ENCODE data around the gene MAP2K5.

MAP2K5 gene

DNA sequence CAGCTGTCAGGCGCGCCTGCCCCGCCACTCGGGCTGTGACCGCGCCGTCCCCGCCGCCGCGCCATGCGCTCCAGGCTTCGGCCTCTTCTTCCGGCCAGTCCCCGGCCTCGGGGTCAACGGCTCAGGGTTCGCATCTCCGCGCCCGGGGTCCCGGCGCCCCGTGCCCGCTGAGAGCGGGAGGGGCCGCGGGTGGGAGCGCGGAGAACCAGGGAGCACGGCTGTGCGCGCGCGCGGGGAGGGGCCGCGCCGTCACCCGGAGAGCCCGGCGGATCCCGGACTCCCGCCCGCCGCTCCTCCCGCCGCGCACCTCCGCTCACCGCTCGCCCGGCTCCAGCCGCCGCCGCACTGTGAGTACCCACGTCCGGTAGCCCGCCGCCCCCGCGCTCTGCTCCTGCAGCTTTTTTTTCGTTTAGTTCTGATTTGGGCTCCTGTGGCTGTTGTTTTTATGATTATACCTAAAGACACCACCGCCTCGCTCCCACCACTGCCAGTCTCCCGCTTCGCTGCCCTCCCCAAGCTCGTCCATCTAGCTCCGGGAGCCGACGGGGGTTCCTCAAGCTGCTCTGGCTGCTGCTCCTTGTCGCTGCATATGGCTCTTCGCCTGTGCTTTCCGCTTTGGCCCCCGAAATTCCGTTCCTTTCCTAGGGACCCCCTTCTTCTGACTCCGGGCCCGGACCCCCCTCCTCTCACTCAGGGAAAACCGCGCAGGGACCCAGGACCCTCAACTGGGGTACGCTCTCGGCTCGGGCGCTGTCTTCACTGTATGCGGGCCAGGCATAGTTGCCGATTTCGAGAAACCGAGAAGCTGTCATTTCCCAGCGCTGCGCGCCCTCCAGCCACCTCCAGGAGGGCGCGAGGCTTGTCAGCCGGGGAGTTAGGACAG is 281.1 kb downstream of the MAP2K5 start (continued):
- TF ChIP-seq, protein P1, sequence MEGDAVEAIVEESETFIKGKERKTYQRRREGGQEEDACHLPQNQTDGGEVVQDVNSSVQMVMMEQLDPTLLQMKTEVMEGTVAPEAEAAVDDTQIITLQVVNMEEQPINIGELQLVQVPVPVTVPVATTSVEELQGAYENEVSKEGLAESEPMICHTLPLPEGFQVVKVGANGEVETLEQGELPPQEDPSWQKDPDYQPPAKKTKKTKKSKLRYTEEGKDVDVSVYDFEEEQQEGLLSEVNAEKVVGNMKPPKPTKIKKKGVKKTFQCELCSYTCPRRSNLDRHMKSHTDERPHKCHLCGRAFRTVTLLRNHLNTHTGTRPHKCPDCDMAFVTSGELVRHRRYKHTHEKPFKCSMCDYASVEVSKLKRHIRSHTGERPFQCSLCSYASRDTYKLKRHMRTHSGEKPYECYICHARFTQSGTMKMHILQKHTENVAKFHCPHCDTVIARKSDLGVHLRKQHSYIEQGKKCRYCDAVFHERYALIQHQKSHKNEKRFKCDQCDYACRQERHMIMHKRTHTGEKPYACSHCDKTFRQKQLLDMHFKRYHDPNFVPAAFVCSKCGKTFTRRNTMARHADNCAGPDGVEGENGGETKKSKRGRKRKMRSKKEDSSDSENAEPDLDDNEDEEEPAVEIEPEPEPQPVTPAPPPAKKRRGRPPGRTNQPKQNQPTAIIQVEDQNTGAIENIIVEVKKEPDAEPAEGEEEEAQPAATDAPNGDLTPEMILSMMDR (tag by site-specific recombination; IDR thresholded peaks at IDR 0.05), result peak; percentile 26; the same call in 1 of the 2 replicates
- TF ChIP-seq EGR2 (tag by site-specific recombination; IDR thresholded peaks at IDR 0.05; ENCODE audit: low read depth) (peak; percentile 32; the same call in 1 of the 2 replicates), MYNN (tag by site-specific recombination; IDR thresholded peaks at IDR 0.05; ENCODE audit: borderline replicate concordance) (no peak), ZNF777 (tag by site-specific recombination; IDR thresholded peaks at IDR 0.05; ENCODE audit: borderline replicate concordance) (peak; percentile 57; the same call in 1 of the 2 replicates), ZSCAN16 (tag by site-specific recombination; IDR thresholded peaks at IDR 0.05) (no peak), ZNF561 (tag by site-specific recombination; IDR thresholded peaks at IDR 0.05; ENCODE audit: borderline replicate concordance) (peak; percentile 68; the same call in 1 of the 2 replicates), KLF9 (tag by site-specific recombination; IDR thresholded peaks at IDR 0.05; ENCODE audit: low read depth) (no peak), ZNF529 (tag by site-specific recombination; IDR thresholded peaks at IDR 0.05; ENCODE audit: insufficient replicate concordance) (no peak), ZNF837 (tag by site-specific recombination; IDR thresholded peaks at IDR 0.05) (no peak), HOXD13 (CRISPR knock-in tag; IDR thresholded peaks at IDR 0.05; ENCODE audit: borderline replicate concordance) (no peak), ZNF335 (tag by site-specific recombination; conservative IDR thresholded peaks at IDR 0.05) (peak; percentile 75), ZNF155 (tag by site-specific recombination; IDR thresholded peaks at IDR 0.05) (no peak), ZFP69B (tag by site-specific recombination; IDR thresholded peaks at IDR 0.05) (0 out of 2 replicates have a peak, but pooled peaks have one; percentile 14), ZSCAN30 (tag by site-specific recombination; IDR thresholded peaks at IDR 0.05) (peak; percentile 58), ZNF843 (tag by site-specific recombination; IDR thresholded peaks at IDR 0.05) (no peak), ZNF266 (tag by site-specific recombination; IDR thresholded peaks at IDR 0.05; ENCODE audit: low read depth) (no peak), ZNF76 (tag by site-specific recombination; IDR thresholded peaks at IDR 0.05; ENCODE audit: borderline replicate concordance, low read depth) (peak; percentile 8; the same call in 1 of the 2 replicates), ZNF133 (tag by site-specific recombination; IDR thresholded peaks at IDR 0.05) (no peak), ZNF792 (tag by site-specific recombination; IDR thresholded peaks at IDR 0.05) (0 out of 2 replicates have a peak, but pooled peaks have one; percentile 14), KLF7 (tag by site-specific recombination; IDR thresholded peaks at IDR 0.05; ENCODE audit: borderline replicate concordance) (no peak), ZNF132 (tag by site-specific recombination; IDR thresholded peaks at IDR 0.05; ENCODE audit: borderline replicate concordance) (no peak), SCRT2 (tag by site-specific recombination; IDR thresholded peaks at IDR 0.05) (no peak), ZBTB17 (tag by site-specific recombination; IDR thresholded peaks at IDR 0.05) (peak; percentile 98), ZFP41 (tag by site-specific recombination; IDR thresholded peaks at IDR 0.05; ENCODE audit: borderline replicate concordance) (no peak), GLIS1 (tag by site-specific recombination; IDR thresholded peaks at IDR 0.05) (0 out of 2 replicates have a peak, but pooled peaks have one; percentile 21)
- TF ChIP-seq, protein P2, sequence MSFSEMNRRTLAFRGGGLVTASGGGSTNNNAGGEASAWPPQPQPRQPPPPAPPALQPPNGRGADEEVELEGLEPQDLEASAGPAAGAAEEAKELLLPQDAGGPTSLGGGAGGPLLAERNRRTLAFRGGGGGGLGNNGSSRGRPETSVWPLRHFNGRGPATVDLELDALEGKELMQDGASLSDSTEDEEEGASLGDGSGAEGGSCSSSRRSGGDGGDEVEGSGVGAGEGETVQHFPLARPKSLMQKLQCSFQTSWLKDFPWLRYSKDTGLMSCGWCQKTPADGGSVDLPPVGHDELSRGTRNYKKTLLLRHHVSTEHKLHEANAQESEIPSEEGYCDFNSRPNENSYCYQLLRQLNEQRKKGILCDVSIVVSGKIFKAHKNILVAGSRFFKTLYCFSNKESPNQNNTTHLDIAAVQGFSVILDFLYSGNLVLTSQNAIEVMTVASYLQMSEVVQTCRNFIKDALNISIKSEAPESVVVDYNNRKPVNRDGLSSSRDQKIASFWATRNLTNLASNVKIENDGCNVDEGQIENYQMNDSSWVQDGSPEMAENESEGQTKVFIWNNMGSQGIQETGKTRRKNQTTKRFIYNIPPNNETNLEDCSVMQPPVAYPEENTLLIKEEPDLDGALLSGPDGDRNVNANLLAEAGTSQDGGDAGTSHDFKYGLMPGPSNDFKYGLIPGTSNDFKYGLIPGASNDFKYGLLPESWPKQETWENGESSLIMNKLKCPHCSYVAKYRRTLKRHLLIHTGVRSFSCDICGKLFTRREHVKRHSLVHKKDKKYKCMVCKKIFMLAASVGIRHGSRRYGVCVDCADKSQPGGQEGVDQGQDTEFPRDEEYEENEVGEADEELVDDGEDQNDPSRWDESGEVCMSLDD (tag by site-specific recombination; IDR thresholded peaks at IDR 0.05), result peak; percentile 60; the same call in 1 of the 2 replicates
- TF ChIP-seq, protein P3, sequence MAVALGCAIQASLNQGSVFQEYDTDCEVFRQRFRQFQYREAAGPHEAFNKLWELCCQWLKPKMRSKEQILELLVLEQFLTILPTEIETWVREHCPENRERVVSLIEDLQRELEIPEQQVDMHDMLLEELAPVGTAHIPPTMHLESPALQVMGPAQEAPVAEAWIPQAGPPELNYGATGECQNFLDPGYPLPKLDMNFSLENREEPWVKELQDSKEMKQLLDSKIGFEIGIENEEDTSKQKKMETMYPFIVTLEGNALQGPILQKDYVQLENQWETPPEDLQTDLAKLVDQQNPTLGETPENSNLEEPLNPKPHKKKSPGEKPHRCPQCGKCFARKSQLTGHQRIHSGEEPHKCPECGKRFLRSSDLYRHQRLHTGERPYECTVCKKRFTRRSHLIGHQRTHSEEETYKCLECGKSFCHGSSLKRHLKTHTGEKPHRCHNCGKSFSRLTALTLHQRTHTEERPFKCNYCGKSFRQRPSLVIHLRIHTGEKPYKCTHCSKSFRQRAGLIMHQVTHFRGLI (tag by site-specific recombination; IDR thresholded peaks at IDR 0.05), result no peak
- TF ChIP-seq, protein P4, sequence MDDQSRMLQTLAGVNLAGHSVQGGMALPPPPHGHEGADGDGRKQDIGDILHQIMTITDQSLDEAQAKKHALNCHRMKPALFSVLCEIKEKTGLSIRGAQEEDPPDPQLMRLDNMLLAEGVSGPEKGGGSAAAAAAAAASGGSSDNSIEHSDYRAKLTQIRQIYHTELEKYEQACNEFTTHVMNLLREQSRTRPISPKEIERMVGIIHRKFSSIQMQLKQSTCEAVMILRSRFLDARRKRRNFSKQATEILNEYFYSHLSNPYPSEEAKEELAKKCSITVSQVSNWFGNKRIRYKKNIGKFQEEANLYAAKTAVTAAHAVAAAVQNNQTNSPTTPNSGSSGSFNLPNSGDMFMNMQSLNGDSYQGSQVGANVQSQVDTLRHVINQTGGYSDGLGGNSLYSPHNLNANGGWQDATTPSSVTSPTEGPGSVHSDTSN (CRISPR knock-in tag; IDR thresholded peaks at IDR 0.05), result no peak
- TF ChIP-seq, protein P5, sequence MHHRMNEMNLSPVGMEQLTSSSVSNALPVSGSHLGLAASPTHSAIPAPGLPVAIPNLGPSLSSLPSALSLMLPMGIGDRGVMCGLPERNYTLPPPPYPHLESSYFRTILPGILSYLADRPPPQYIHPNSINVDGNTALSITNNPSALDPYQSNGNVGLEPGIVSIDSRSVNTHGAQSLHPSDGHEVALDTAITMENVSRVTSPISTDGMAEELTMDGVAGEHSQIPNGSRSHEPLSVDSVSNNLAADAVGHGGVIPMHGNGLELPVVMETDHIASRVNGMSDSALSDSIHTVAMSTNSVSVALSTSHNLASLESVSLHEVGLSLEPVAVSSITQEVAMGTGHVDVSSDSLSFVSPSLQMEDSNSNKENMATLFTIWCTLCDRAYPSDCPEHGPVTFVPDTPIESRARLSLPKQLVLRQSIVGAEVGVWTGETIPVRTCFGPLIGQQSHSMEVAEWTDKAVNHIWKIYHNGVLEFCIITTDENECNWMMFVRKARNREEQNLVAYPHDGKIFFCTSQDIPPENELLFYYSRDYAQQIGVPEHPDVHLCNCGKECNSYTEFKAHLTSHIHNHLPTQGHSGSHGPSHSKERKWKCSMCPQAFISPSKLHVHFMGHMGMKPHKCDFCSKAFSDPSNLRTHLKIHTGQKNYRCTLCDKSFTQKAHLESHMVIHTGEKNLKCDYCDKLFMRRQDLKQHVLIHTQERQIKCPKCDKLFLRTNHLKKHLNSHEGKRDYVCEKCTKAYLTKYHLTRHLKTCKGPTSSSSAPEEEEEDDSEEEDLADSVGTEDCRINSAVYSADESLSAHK (tag by site-specific recombination; IDR thresholded peaks at IDR 0.05), result no peak
